ENCODE measurements around the gene ERG28.

GRCh38 chr14:75636100-75636692 is 24.5 kb downstream of the ERG28 start:
- TF ChIP-seq EZH2 (IDR thresholded peaks at IDR 0.05; ENCODE audit: borderline replicate concordance, insufficient read depth, low read depth, low read length, poor library complexity, severe bottlenecking) = no peak
- no peak for TF ChIP-seq CTCF (IDR thresholded peaks at IDR 0.05)
